Measurements from ENCODE around the gene KLHDC4. TPM values are rescaled to one million over a fixed set of nuclear protein-coding genes. Genes with fewer than 3 reads are reported as not detected.

The KLHDC4 gene
- total and polyA plus RNA-seq, 2 of the 4 experiments (the other 2 are of a cell fraction): 13.6 to 19.0 TPM

- H3K23ac ChIP-seq (ENCODE audit: low read depth, low read length): peak overlapping the region; percentile 2; the same call in 1 of the 2 replicates
- H2BK20ac ChIP-seq (ENCODE audit: low read depth, low read length): peak overlapping the region; percentile 80
- H3K56ac ChIP-seq (ENCODE audit: extremely low read depth, insufficient read depth, low read length): no peak overlapping the region
- peak overlapping the region; percentile 64 for H2AFZ ChIP-seq (replicated peaks; ENCODE audit: low read length, poor library complexity)
- intact Hi-C loops (cut with micrococcal nuclease) (no loop called here), dilution Hi-C loops (cut with HindIII; ENCODE audit: low sequenced_read_pairs, unreplicated experiment) (no loop called here), in situ Hi-C loops (cut with MboI; ENCODE audit: low sequenced_read_pairs) (no loop called here)
- H3K18ac ChIP-seq (ENCODE audit: low read depth, low read length): peak overlapping the region; percentile 65
- no peak for ATAC-seq (ENCODE audit: low read depth)
- H3K79me1 ChIP-seq (ENCODE audit: low read depth in 1 of 2, low read length in 2 of 2): no peaks in the 10 kb centered on the region
- H4K20me1 ChIP-seq (ENCODE audit: insufficient read depth, low read length): no peaks in the 10 kb centered on the region
- no peak for DNase-seq
- H3K27me3 ChIP-seq (ENCODE audit: control insufficient read depth, insufficient read depth, low read length): no peaks in the 10 kb centered on the region
- CTCF ChIA-PET: interaction anchor here (1.0 to 2.4 kb wide), 3 partner anchors 12 to 58 kb away, joined by 4 to 10 read pairs (median 9); no protein-coding TSS in a partner anchor
- H3K27ac ChIP-seq (ENCODE audit: insufficient read depth, low read length): peak overlapping the region; percentile 39; the same call in 1 of the 2 replicates
- H2BK120ac ChIP-seq (ENCODE audit: low read depth, low read length): peak overlapping the region; percentile 86
- peak overlapping the region; percentile 35; the same call in 1 of the 2 replicates for H2AK5ac ChIP-seq (ENCODE audit: low read depth, low read length)
- 75% methylated on average over 11 of the region's 32 CpGs; no CpG with 5 or more reads in 1 of the 2 experiments for WGBS, 2 experiments (ENCODE audit: extremely low coverage in 2 of 2, insufficient read length in 1 of 2)
- H2AK9ac ChIP-seq (replicated peaks; ENCODE audit: low read depth, low read length, poor library complexity): no peak overlapping the region
- H3K4me2 ChIP-seq (ENCODE audit: low read depth, low read length): no peak overlapping the region
- peaks cover 19% of the 10 kb centered on the region for H3K9me1 ChIP-seq (ENCODE audit: insufficient read depth, low read length)
- H2BK5ac ChIP-seq (ENCODE audit: low read depth, low read length, poor library complexity, severe bottlenecking): peak overlapping the region; percentile 84
- peaks cover 25% of the 10 kb centered on the region for H3K4me1 ChIP-seq (ENCODE audit: control insufficient read depth, insufficient read depth, low read length)
- H3K4ac ChIP-seq (ENCODE audit: low read depth, low read length): peak overlapping the region; percentile 93
- peak overlapping the region; percentile 65 for H4K5ac ChIP-seq (ENCODE audit: low read depth, low read length)
- H2BK15ac ChIP-seq (ENCODE audit: low read depth, low read length): peak overlapping the region; percentile 70; the same call in 2 of the 3 replicates
- H4K91ac ChIP-seq (ENCODE audit: insufficient read depth, low read depth, low read length): peak overlapping the region; percentile 86
- H3K9me3 ChIP-seq (ENCODE audit: control insufficient read depth, insufficient read depth, low read length): no peaks in the 10 kb centered on the region
- no peak overlapping the region for H3K9ac ChIP-seq (ENCODE audit: low read depth, low read length)
- no peak overlapping the region for H3K4me3 ChIP-seq (ENCODE audit: insufficient read depth, low read depth, low read length)
- H3K14ac ChIP-seq (replicated peaks; ENCODE audit: low read depth, low read length): peak overlapping the region; percentile 85
- no TSS peak for BruUV-seq (replicated peaks)
- POLR2A ChIA-PET (ENCODE audit: unreplicated experiment): interaction anchor here (0.5 kb wide), 1 partner anchor 78 kb away, joined by 3 read pairs; no protein-coding TSS in a partner anchor
- peak overlapping the region in 1 of 2 experiments; percentile 69; a peak in 2 of 4 replicates for H4K8ac ChIP-seq (ENCODE audit: low read depth in 2 of 2, low read length in 2 of 2)
- no peaks in the 10 kb centered on the region for H3K36me3 ChIP-seq (ENCODE audit: control insufficient read depth, insufficient read depth, low read length)
- TF ChIP-seq RFX5 (IDR thresholded peaks at IDR 0.05; ENCODE audit: low read depth, low read length) (no peak), RCOR1 (IDR thresholded peaks at IDR 0.05; ENCODE audit: insufficient replicate concordance, low read length) (no peak), RAD21 (IDR thresholded peaks at IDR 0.05; ENCODE audit: low read length) (no peak), MXI1 (IDR thresholded peaks at IDR 0.05; ENCODE audit: borderline replicate concordance, low read depth, low read length) (no peak), POLR2A (IDR thresholded peaks at IDR 0.05; ENCODE audit: low read depth, low read length) (no peak), CHD1 (IDR thresholded peaks at IDR 0.05; ENCODE audit: low read depth, low read length) (no peak), CTCF (conservative IDR thresholded peaks at IDR 0.05; ENCODE audit: low read depth, low read length) (no peak), ELK1 (IDR thresholded peaks at IDR 0.05; ENCODE audit: borderline replicate concordance, low read depth, low read length) (no peak), SMC3 (IDR thresholded peaks at IDR 0.05; ENCODE audit: low read depth, low read length) (no peak), MAFK (IDR thresholded peaks at IDR 0.05; ENCODE audit: low read depth, low read length) (no peak), MAZ (IDR thresholded peaks at IDR 0.05; ENCODE audit: borderline replicate concordance, low read depth, low read length) (no peak), CEBPB (IDR thresholded peaks at IDR 0.05; ENCODE audit: low read depth, low read length) (no peak), FOS (IDR thresholded peaks at IDR 0.05; ENCODE audit: low read depth, low read length) (no peak), NFE2L2 (IDR thresholded peaks at IDR 0.05; ENCODE audit: low read depth, low read length) (no peak), BHLHE40 (IDR thresholded peaks at IDR 0.05; ENCODE audit: low read depth, low read length) (no peak)
Observed at GRCh38 chr16:87791295-87792204, 25.8 kb upstream of the KLHDC4 start.

Data from IMR-90 (cell line).